Stromal cell of bone marrow (primary cell): Measurements from ENCODE around the gene ASTN2.

ENCODE experiments used
- DNase-seq: peaks from one replicate; pipeline ENCODE4 v3.0.0-alpha.2; 2012; ENCODE audit warnings: low read depth

Gene ASTN2

GRCh38 chr9:116504893-116505480 lies 909.9 kb downstream of the ASTN2 start:
- no peak for DNase-seq

GRCh38 chr9:116504081-116504480 lies 910.8 kb downstream of the ASTN2 start:
- DNase-seq, result no peak

GRCh38 chr9:116502746-116503145 lies 912.1 kb downstream of the ASTN2 start:
- DNase-seq, result no peak

DNA sequence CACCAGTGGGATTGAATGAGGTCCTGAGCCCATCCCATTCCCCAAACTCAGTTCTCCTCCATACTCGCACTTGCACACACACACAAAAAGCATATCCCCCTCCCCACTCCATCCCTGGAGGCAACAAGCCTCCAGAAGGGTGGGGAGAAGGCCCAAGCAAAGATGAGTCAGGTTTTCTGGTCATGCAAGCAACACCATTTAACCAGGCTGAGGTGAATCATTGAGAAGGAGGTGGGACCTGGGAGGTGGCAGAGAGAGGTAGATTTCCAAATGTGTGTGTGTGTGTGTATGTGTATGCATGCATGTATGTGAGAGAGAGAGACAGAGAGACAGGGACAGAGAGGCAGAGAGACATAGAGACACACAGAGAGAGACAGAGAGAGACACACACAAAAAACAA lies 913.0 kb downstream of the ASTN2 start:
- peak; percentile 42 for DNase-seq

DNA sequence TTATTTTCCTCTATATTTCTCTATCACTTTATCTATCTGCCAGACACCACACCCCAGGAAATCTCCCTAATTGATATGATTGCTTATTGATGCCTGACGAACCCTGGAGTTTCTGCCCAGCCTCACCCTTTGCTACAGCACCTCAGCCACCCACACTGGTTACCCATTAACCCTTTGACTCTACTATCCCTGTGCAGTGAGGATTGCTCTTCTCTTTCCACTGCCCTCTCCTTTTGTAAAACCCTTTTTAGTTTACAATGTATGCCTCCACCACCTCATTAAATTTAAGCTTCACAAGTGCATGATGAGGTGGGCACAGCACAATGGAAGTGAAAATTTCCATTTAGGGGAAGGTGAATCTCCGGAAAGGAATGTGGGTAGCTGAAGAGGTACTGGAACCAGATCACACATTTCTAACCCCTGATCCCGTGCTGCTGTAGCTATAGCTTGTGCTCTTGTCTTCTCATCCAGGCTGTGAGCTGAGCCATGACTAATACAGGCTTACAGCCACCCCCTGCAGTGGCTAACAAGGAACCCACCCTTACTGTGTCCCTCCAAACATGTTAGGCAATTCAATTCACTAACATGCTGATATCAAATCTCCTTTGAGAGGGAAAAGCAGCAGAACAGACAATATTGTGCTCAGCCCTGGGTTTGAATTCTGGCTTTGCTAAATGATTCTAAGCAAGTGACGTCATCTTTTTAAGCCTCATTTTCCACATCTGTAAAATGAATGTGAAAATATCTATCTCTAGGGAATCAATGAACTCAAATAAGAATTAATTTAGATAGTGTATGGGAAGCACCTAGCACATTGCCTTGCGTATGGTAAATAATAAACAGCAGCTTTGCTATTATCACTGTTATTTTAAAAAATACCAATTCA lies 914.6 kb downstream of the ASTN2 start:
- DNase-seq, result peak; percentile 61

DNA sequence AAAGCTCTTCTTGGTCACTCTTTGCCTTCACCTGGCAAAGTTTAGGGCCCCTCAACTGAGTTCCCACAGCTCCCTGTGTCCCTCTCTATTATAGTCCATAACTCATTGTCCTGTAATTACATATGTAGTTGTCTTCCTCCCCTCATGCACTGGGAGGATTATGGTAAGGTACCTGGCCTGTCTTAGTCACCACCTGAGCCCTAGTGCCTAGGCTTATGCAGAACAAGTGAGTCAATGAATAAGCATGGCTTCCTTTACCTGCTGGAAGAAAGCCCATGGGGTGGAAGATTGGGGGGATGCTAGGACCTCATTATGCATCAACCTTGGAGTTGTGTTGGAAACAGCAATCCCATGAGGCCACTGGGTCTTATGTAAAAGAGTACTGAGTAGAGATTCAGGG lies 915.4 kb downstream of the ASTN2 start:
- no peak for DNase-seq

DNA sequence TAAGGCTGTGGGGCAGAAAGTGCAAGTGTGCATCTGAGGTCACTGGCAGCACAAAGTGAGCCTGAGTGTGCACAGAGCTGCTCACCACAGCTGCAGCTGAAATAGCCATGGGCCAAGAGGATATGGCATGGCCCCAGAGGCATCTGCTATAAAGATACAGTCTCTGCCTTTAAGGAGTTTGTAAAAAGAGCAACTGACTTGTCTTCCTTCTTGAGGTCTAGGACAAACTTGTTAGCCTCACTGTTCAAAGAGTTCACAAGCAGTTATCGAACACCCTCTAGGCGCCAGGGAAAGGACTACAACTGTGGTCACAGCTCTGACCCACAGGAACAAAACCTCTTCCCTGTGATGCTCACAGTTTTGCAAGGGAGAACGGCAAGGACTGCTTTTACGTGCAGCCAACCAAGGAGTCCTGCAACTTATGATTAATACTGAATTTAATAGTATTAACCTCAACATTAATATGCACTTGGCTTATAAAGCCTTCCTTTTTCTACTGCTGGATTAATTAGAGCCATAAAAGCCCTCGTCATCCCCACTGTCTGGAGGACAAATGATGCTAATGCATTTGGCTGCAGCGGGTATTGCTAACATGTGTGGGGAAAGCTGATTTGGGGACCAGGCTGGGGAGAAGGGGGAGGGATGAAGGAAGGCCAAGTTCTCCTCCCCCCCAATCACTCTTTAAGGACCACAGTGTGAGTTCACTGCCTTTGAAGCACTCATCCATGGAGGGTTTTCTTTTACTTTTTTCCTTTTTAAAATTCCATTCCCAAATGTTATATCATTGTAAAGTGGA lies 917.6 kb downstream of the ASTN2 start:
- DNase-seq, result no peak

GRCh38 chr9:116496167-116496566 lies 918.7 kb downstream of the ASTN2 start:
- DNase-seq, result no peak

GRCh38 chr9:116495725-116496124 lies 919.1 kb downstream of the ASTN2 start:
- DNase-seq, result no peak

GRCh38 chr9:116494815-116495634 lies 919.8 kb downstream of the ASTN2 start:
- DNase-seq, result no peak

GRCh38 chr9:116493183-116493860 lies 921.5 kb downstream of the ASTN2 start:
- DNase-seq, result no peak

DNA sequence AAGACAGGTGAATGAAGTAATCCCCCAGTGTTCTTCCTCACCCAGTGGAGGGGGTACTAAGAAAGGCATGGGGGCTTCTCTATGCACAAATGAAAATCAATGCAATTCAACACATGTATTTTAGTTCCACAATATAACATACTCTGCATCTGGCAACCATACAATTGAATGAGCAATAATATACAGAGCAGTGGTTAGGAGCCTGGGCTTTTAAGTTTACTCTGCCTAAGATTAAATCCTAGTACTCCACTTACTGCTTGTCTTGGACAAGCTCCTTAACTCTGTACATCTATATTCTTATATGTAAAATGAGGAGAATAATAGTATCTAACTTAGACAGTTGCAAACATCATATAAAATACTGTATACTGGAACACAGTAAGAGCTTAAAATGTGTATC lies 923.2 kb downstream of the ASTN2 start:
- DNase-seq, result no peak

DNA sequence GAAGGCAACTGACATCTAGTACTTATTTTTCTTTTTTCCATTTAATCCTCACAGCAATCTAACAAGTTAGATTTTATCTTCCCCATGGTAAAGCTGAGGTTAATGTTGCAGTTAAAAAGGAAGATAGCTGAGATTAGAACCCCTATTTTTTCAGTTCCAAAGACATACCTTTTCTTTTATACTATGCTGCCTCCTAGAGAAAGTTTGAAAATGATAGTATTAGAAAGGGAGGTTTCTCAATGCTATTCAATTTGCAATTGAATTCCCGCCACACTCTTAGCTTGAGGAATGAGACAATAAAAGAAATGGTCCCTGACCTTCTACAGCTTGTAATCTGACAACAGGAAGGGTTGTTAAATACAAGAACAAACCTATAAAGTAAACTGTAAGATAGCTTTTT lies 923.6 kb downstream of the ASTN2 start:
- no peak for DNase-seq

GRCh38 chr9:116490321-116490720 lies 924.5 kb downstream of the ASTN2 start:
- DNase-seq, result no peak

DNA sequence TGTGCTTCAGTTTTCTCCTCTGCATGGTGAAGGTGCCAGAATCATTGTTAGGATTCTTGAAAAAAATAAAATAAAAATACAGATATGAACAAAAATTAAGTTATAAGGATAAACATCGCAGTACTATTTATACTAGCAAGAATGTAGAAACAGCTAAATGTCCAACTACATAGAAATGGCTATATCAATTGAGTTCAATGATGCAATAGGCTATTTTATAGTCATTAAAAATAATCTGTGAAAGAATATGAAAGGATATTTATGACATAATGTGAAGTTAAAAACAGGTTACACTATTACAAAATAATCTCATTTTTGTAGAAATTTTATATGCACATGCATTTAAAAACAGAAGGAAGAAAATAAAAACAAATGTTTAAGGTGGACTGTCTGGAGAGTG lies 926.5 kb downstream of the ASTN2 start:
- DNase-seq, result no peak

GRCh38 chr9:116484492-116485061 lies 930.3 kb downstream of the ASTN2 start:
- DNase-seq, result no peak

DNA sequence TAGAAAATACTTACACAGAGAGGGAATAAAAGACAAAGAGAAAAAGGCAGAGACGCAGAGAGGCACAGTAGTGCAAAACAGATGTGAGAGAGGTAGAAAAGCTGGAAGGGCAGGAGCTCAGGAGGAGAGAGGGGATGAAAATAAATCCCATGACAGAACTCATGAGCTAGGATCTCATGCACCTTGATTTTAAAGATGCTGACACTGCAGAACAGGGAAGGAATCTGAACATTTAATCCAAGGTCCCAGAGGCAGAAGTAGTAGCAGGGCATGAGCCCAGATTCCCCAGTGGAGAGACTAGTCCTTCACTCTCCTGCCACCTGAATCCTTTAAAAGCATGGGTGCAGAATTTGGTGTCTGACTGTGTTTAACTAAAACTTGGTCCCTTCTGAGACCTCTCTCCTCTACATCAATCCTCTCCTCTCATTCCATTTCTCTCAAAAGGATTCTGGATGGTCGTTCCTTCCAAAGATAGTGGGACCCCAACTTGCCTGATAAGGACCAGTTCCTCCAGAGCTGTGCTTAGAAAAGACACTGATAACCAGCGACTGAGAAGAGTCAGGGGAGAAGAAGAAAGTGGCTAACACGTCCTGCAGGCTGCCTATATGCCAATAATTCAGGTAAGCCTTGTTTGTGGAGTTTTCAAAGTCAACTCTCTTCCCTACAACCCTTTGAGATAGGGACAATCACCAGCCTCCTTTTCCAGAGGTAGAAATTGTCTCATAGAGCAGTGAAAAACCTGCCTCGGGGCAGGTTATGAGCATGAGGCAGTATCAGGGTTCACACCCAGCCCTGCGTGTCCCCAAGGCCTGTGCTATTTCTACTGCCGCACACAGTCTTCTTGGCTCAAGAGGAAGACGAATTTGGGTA lies 931.0 kb downstream of the ASTN2 start:
- no peak for DNase-seq

DNA sequence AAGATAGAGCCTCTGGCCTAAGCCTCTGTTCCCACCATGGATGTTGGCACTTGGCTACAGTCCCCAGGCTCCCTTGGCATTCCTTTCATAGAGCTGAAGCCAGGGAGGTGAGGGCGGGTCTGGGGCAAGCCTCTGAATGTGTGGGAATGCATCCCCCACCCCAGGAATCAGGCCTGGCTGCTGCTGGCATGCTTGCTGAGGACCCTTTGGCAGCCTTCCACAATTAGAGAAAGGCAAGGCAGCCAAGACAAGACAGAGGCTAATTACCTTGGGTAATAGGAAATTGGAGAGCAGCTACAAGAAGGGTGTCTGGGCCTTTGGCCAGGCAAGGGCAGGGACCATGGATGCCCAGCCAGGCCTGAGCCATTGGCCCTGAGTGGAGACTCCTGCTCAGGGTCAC lies 932.1 kb downstream of the ASTN2 start:
- no peak for DNase-seq

DNA sequence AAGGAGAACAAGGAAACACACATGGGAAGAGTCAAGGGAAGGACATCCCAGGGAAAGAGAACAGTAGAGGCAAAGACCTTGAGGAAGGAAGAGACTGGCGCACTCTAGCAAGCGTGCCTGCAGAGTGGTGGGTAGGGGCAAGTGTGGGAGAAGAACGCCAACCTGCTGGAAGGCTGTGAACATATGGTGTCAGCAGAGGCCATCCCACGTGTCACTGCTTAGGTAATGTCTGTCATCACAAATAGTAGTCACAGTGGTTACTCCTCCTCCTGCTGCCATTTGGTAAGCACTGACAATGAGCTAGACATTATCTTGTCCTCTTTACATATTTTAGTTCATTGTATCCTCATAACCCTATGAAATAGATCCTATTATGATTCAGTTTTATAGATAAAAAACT lies 934.2 kb downstream of the ASTN2 start:
- DNase-seq, result no peak

GRCh38 chr9:116479967-116480366 lies 934.9 kb downstream of the ASTN2 start:
- DNase-seq, result no peak
